Muscle of leg (tissue), 16 donors: ENCODE measurements around the gene CT45A2. TPM values are rescaled to one million over a fixed set of nuclear protein-coding genes. Genes with fewer than 3 reads are reported as not detected.
"Not testable (repeated sequence)": the region's sequence is repeated elsewhere in the genome, so short reads cannot be mapped to it uniquely, and the experiment has no call there.

Experiments used
- DNase-seq: peaks from one replicate; pipeline ENCODE4 v3.0.0; 2013
- H3K27ac ChIP-seq: one replicate; pipeline ENCODE4 v1.5.1; 2013; ENCODE audit warnings: mild to moderate bottlenecking, low read length, control low read depth
- H3K27me3 ChIP-seq: one replicate; pipeline ENCODE4 v1.6.1; 2013; ENCODE audit warnings: low read length; ENCODE audit not compliant: control insufficient read depth, insufficient read depth
- H3K36me3 ChIP-seq: one replicate; pipeline ENCODE4 v1.6.1; 2013; ENCODE audit warnings: low read length; ENCODE audit not compliant: control insufficient read depth, insufficient read depth
- H3K4me1 ChIP-seq: one replicate; pipeline ENCODE4 v1.6.1; 2013; ENCODE audit warnings: low read length; ENCODE audit not compliant: control insufficient read depth, insufficient read depth
- H3K4me3 ChIP-seq: one replicate; pipeline ENCODE4 v1.5.1; 2013; ENCODE audit warnings: low read length, control low read depth
- H3K9me3 ChIP-seq: replicated peaks from 2 replicates; pipeline ENCODE4 v1.6.1; 2013; ENCODE audit warnings: low read depth, low read length; ENCODE audit not compliant: control insufficient read depth
- WGBS: methylation state at CpG from one replicate; pipeline ENCODE4 v1.1.5; 2013; ENCODE audit warnings: missing lambda C conversion rate; ENCODE audit not compliant: insufficient coverage; 5-methylcytosine and 5-hydroxymethylcytosine counted together
- long read RNA-seq, 11 donors: transcript quantifications; one replicate each; lab custom pipeline, GENCODE V29; 2026
- polyA plus RNA-seq, 8 donors: library from polyadenylated mRNA; unstranded; fragments of 120-200 nt; gene quantifications; one replicate each; pipeline versions ENCODE4 v1.2.1 to v1.2.3, GENCODE V29; 2013; ENCODE audit warnings: inconsistent platforms in 1 of 8, low replicate concordance in 1 of 8; ENCODE audit not compliant: insufficient read length in 8 of 8, insufficient read depth in 1 of 8
- total RNA-seq: library from RNA; stranded (reverse); fragments of 120-200 nt; gene quantifications from one replicate; pipeline ENCODE4 v1.2.4, GENCODE V29; 2013

The CT45A2 gene
- total RNA-seq (not detected), polyA plus RNA-seq (under 1 TPM in 1 of 8 donors, not detected in 7; 0.17 TPM)
- long read RNA-seq, donor 1 = 0 reads
- long read RNA-seq, donor 2 = 0 reads
- long read RNA-seq, donor 3 = 0 reads
- long read RNA-seq, donor 4 = 0 reads
- long read RNA-seq, donor 5 = 0 reads
- long read RNA-seq, donor 6 = 0 reads
- long read RNA-seq, donor 7 = 0 reads
- long read RNA-seq, donor 8 = 0 reads
- long read RNA-seq, donor 9 = 0 reads
- long read RNA-seq, donor 10 = 0 reads
- long read RNA-seq, donor 11 = 0 reads

- not testable (repeated sequence) for DNase-seq, H3K9me3 ChIP-seq, H3K27me3 ChIP-seq, H3K4me1 ChIP-seq, H3K4me3 ChIP-seq, H3K36me3 ChIP-seq, H3K27ac ChIP-seq
- no CpG with 5 or more reads among the region's 17 CpGs for whole genome bisulfite sequencing
Observed at GRCh38 chrX:135819912-135820311, at the start of gene CT45A2. TSS of gene CT45A2 (minus strand) at chrX:135820012. CDS start at chrX:135816265, 3,747 bp downstream.

- not testable (repeated sequence) for H3K27ac ChIP-seq
- WGBS = no CpG with 5 or more reads among the region's 17 CpGs
Observed at GRCh38 chrX:135854438-135854837, 34.6 kb upstream of the CT45A2 start, which contains the start of gene CT45A8. TSS of gene CT45A8 (minus strand) at chrX:135854538. CDS start at chrX:135850783, 3,755 bp downstream.

GRCh38 chrX:135837180-135837579 is 17.4 kb upstream of the CT45A2 start, which contains the start of gene CT45A7:
TSS of gene CT45A7 (minus strand) at chrX:135837280. CDS start at chrX:135833533, 3,747 bp downstream.
- not testable (repeated sequence) for H3K9me3 ChIP-seq, H3K36me3 ChIP-seq, H3K27ac ChIP-seq, DNase-seq, H3K4me1 ChIP-seq, H3K4me3 ChIP-seq, H3K27me3 ChIP-seq
- WGBS = no CpG with 5 or more reads among the region's 17 CpGs

More at GRCh38 chrX:135854438-135854837, 34.6 kb upstream of the CT45A2 start, which contains the start of gene CT45A8:
- H3K27me3 ChIP-seq, H3K36me3 ChIP-seq, DNase-seq, H3K4me3 ChIP-seq, H3K9me3 ChIP-seq, H3K4me1 ChIP-seq: not testable (repeated sequence)

- not testable (repeated sequence) for H3K36me3 ChIP-seq, DNase-seq, H3K9me3 ChIP-seq, H3K4me1 ChIP-seq, H3K4me3 ChIP-seq, H3K27ac ChIP-seq, H3K27me3 ChIP-seq
- WGBS = no CpG with 5 or more reads among the region's 16 CpGs
Observed at GRCh38 chrX:135802687-135803086, 17.1 kb downstream of the CT45A2 start, which contains the start of gene CT45A6. TSS of gene CT45A6 (minus strand) at chrX:135802787. CDS start at chrX:135798993, 3,794 bp downstream.

- not testable (repeated sequence) for H3K9me3 ChIP-seq, H3K27me3 ChIP-seq
Observed at GRCh38 chrX:135785403-135785802, 34.4 kb downstream of the CT45A2 start, which contains the start of gene CT45A5. TSS of gene CT45A5 (minus strand) at chrX:135785503. CDS start at chrX:135781729, 3,774 bp downstream.

GRCh38 chrX:135768091-135768490 is 51.7 kb downstream of the CT45A2 start, which contains the start of gene CT45A3:
TSS of gene CT45A3 (minus strand) at chrX:135768191. CDS start at chrX:135764444, 3,747 bp downstream.
- H3K27ac ChIP-seq, DNase-seq, H3K9me3 ChIP-seq, H3K27me3 ChIP-seq, H3K4me1 ChIP-seq, H3K36me3 ChIP-seq, H3K4me3 ChIP-seq: not testable (repeated sequence)
- whole genome bisulfite sequencing = no CpG with 5 or more reads among the region's 17 CpGs

More at GRCh38 chrX:135785403-135785802, 34.4 kb downstream of the CT45A2 start, which contains the start of gene CT45A5:
- not testable (repeated sequence) for H3K4me1 ChIP-seq, H3K27ac ChIP-seq, H3K4me3 ChIP-seq, H3K36me3 ChIP-seq, DNase-seq
- no CpG with 5 or more reads among the region's 16 CpGs for WGBS

Other genes with a start within 250 kb of the CT45A2 start
- gene CT45A1, start 106.4 kb downstream of the CT45A2 start, total RNA-seq = 0.13 TPM
- under 1 TPM in 4 of 8 donors, not detected in 4; 0.14 to 0.36 (median 0.31) TPM for gene CT45A1, start 106.4 kb downstream of the CT45A2 start, polyA plus RNA-seq
- not detected for gene CT45A3, start 51.8 kb downstream of the CT45A2 start, total RNA-seq
- gene CT45A3, start 51.8 kb downstream of the CT45A2 start, polyA plus RNA-seq = under 1 TPM in 4 of 8 donors, not detected in 4; 0.18 to 0.38 (median 0.24) TPM
- gene CT45A5, start 34.5 kb downstream of the CT45A2 start, total RNA-seq = 0.09 TPM
- 1 to 10 TPM in 1 of 8 donors, under 1 TPM in 3, not detected in 4; 0.26 to 1.6 (median 0.43) TPM for gene CT45A5, start 34.5 kb downstream of the CT45A2 start, polyA plus RNA-seq
- not detected for gene CT45A6, start 17.2 kb downstream of the CT45A2 start, total RNA-seq
- under 1 TPM in 2 of 8 donors, not detected in 6; 0.57 to 0.78 TPM for gene CT45A6, start 17.2 kb downstream of the CT45A2 start, polyA plus RNA-seq
- not detected for gene CT45A7, start 17.3 kb upstream of the CT45A2 start, total RNA-seq
- under 1 TPM in 2 of 8 donors, not detected in 6; 0.44 TPM for gene CT45A7, start 17.3 kb upstream of the CT45A2 start, polyA plus RNA-seq
- not detected for gene CT45A8, start 34.5 kb upstream of the CT45A2 start, total RNA-seq
- not detected for gene CT45A8, start 34.5 kb upstream of the CT45A2 start, polyA plus RNA-seq
- not detected for gene CT45A9, start 51.8 kb upstream of the CT45A2 start, total RNA-seq
- gene CT45A9, start 51.8 kb upstream of the CT45A2 start, polyA plus RNA-seq = not detected
- gene CT45A10, start 73.4 kb upstream of the CT45A2 start, total RNA-seq = not detected
- not detected for gene CT45A10, start 73.4 kb upstream of the CT45A2 start, polyA plus RNA-seq
- gene SAGE1, start 73.7 kb upstream of the CT45A2 start, total RNA-seq = not detected
- not detected for gene SAGE1, start 73.7 kb upstream of the CT45A2 start, polyA plus RNA-seq
- 13.1 TPM for gene MMGT1, start 154.0 kb upstream of the CT45A2 start, total RNA-seq
- gene MMGT1, start 154.0 kb upstream of the CT45A2 start, polyA plus RNA-seq = 10 to 100 TPM; 15.4 to 21.9 (median 16.7) TPM
- gene SLC9A6, start 165.4 kb upstream of the CT45A2 start, total RNA-seq = 7.7 TPM
- gene SLC9A6, start 165.4 kb upstream of the CT45A2 start, polyA plus RNA-seq = 1 to 10 TPM; 6.6 to 8.9 (median 7.0) TPM